ENCODE results near the gene OTOP3. TPM values are rescaled to one million over a fixed set of nuclear protein-coding genes. Genes with fewer than 3 reads are reported as not detected.

OTOP3 gene
- total RNA-seq, 1 experiment from 2014 or later = not detected

DNA sequence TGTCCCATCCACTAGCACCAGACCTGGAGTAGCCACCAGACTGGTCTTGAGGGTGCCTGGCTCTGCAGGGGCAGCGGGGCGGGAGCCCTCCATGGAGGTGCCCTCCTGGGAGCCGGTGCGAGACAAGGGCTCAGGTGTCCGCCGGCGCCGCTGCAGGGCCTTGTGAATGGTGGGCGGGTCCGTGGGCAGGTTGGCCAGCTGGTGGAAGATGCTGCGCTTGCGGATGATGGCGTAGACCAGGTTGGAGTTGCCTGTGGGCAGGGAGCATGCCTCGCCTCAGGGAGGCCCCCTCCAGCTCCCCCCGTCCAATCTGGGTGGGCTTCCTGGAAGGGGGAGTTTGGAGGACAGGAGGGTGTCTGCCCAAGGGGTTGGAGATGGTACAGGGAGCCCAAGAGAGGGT lies 18.4 kb downstream of the OTOP3 start:
- no peak overlapping the region for H4K5ac ChIP-seq (ENCODE audit: insufficient read length, low read depth, low read length)
- H3K18ac ChIP-seq (ENCODE audit: insufficient read length, low read depth, low read length) = no peak overlapping the region
- no peak overlapping the region for H2BK12ac ChIP-seq (ENCODE audit: insufficient read length, low read depth, low read length)
- no peak overlapping the region for H3K14ac ChIP-seq (ENCODE audit: insufficient read depth, low read length)
- H4K91ac ChIP-seq (ENCODE audit: insufficient read length, low read depth, low read length) = no peak overlapping the region
- Mint-ChIP-seq H3K27me3 (ENCODE audit: low read depth) (peaks cover 21% of the 10 kb centered on the region), H3K4me3 (no peak overlapping the region), H3K36me3 (ENCODE audit: insufficient read depth in 1 of 3, low read depth in 3 of 3) (no peaks in the 10 kb centered on the region; a peak in 1 of 7 replicates), H3K9me3 (no peaks in the 10 kb centered on the region), H3K4me1 (peaks cover 11 to 22% of the 10 kb centered on the region in 2 experiments), H3K27ac (no peak overlapping the region)
- no peaks in the 10 kb centered on the region for H3K27me3 ChIP-seq (ENCODE audit: insufficient read depth, low read length)
- no peak overlapping the region for H3K4ac ChIP-seq (ENCODE audit: low read depth, low read length)
- H3K4me2 ChIP-seq (ENCODE audit: insufficient read depth, insufficient read length, low read length) = no peak overlapping the region
- no peak overlapping the region for H2BK20ac ChIP-seq (ENCODE audit: low read depth, low read length, poor library complexity, severe bottlenecking)
- no peak overlapping the region for H4K8ac ChIP-seq (replicated peaks; ENCODE audit: insufficient read length, low read depth, low read length)
- H3K9me3 ChIP-seq (ENCODE audit: control insufficient read depth, low read depth, low read length) = no peaks in the 10 kb centered on the region
- H3K79me2 ChIP-seq (ENCODE audit: insufficient read depth, low read length) = no peaks in the 10 kb centered on the region
- no peak overlapping the region for H2AFZ ChIP-seq (ENCODE audit: low read length)
- no peak overlapping the region for H2BK5ac ChIP-seq (ENCODE audit: insufficient read length, low read length)
- no peak overlapping the region for H3T11ph ChIP-seq (ENCODE audit: low read length)
- no peak overlapping the region for H2BK15ac ChIP-seq (ENCODE audit: low read depth, low read length)
- DNase-seq = no peak
- H2BK120ac ChIP-seq (ENCODE audit: low read depth, low read length, poor library complexity, severe bottlenecking) = no peak overlapping the region
- no peak overlapping the region for H2AK5ac ChIP-seq (ENCODE audit: insufficient read length, low read length)
- no peak overlapping the region for H3K56ac ChIP-seq (ENCODE audit: insufficient read length, low read depth, low read length)
- H3K79me1 ChIP-seq (ENCODE audit: insufficient read depth, low read depth, low read length, poor library complexity, severe bottlenecking) = no peaks in the 10 kb centered on the region
- no peaks in the 10 kb centered on the region for H4K20me1 ChIP-seq (ENCODE audit: control insufficient read depth, insufficient read depth, insufficient read length)
- no CpG with 5 or more reads among the region's 15 CpGs for WGBS (ENCODE audit: extremely low coverage, insufficient read length, low lambda C conversion rate)
- peaks cover 2% of the 10 kb centered on the region for H3K23me2 ChIP-seq (ENCODE audit: insufficient read length, low read depth, low read length, poor library complexity, severe bottlenecking)
- no peak overlapping the region for H3K9ac ChIP-seq (ENCODE audit: extremely low read depth, insufficient read length, low read length)
- TF ChIP-seq, protein P1, sequence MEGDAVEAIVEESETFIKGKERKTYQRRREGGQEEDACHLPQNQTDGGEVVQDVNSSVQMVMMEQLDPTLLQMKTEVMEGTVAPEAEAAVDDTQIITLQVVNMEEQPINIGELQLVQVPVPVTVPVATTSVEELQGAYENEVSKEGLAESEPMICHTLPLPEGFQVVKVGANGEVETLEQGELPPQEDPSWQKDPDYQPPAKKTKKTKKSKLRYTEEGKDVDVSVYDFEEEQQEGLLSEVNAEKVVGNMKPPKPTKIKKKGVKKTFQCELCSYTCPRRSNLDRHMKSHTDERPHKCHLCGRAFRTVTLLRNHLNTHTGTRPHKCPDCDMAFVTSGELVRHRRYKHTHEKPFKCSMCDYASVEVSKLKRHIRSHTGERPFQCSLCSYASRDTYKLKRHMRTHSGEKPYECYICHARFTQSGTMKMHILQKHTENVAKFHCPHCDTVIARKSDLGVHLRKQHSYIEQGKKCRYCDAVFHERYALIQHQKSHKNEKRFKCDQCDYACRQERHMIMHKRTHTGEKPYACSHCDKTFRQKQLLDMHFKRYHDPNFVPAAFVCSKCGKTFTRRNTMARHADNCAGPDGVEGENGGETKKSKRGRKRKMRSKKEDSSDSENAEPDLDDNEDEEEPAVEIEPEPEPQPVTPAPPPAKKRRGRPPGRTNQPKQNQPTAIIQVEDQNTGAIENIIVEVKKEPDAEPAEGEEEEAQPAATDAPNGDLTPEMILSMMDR (conservative IDR thresholded peaks at IDR 0.05) = no peak
- H3K27ac ChIP-seq (ENCODE audit: insufficient read length, low read depth, low read length) = no peak overlapping the region
- H3K23ac ChIP-seq (ENCODE audit: insufficient read length, low read depth, low read length) = no peak overlapping the region
- no peaks in the 10 kb centered on the region for H3K4me1 ChIP-seq (ENCODE audit: insufficient read depth, low read length)

All from H9 (cell line).